PC-9 (cell line): Measurements from ENCODE around the gene TCEA2. TPM values are rescaled to one million over a fixed set of nuclear protein-coding genes. Genes with fewer than 3 reads are reported as not detected.

Source experiments
- BruUV-seq: library from RNA; stranded (reverse); fragments of 400-500 nt; replicated peaks from 2 replicates; lab custom pipeline; 2021; lab: Mats Ljungman, UMichigan
- CTCF ChIA-PET: fragments of 300-600 bp; sonication (Branson Sonifier 250); formaldehyde crosslinking; loops from one replicate; lab custom pipeline; 2022; ENCODE audit warnings: antibody characterized with exemption; lab: Charles Lee
- POLR2A ChIA-PET: fragments of 300-600 bp; sonication (Branson Sonifier 250); formaldehyde crosslinking; loops from one replicate; lab custom pipeline; 2022; ENCODE audit warnings: antibody characterized with exemption; ENCODE audit not compliant: unreplicated experiment; lab: Charles Lee
- DNase-seq, 2 experiments: peaks; one replicate each; pipeline versions ENCODE4 v3.0.0 to v3.0.0-alpha.2; 2015 to 2022; ENCODE audit warnings: mixed read lengths in 1 of 2
- H2AFZ ChIP-seq: fragments of 200-600 bp; sonication (generic); 2 replicates; pipeline ENCODE4 v1.8.1; 2017; ENCODE audit warnings: antibody characterized with exemption
- H3F3A ChIP-seq: fragments of 200-600 bp; sonication (generic); 2 replicates; pipeline ENCODE4 v1.8.1; 2017; ENCODE audit warnings: antibody characterized with exemption, mild to moderate bottlenecking, low read depth; ENCODE audit not compliant: insufficient read depth
- H3K27ac ChIP-seq: fragments of 200-600 bp; sonication (generic); 2 replicates; pipeline ENCODE4 v1.6.1; 2016; ENCODE audit warnings: mixed run types
- H3K27me3 ChIP-seq: fragments of 200-600 bp; sonication (generic); 2 replicates; pipeline ENCODE4 v1.6.1; 2016; ENCODE audit warnings: low read depth, mixed run types; ENCODE audit not compliant: insufficient read depth
- H3K36me3 ChIP-seq: fragments of 200-600 bp; sonication (generic); 2 replicates; pipeline ENCODE4 v1.6.1; 2016; ENCODE audit warnings: low read depth, mixed run types
- H3K4me1 ChIP-seq: fragments of 200-600 bp; sonication (generic); replicated peaks from 2 replicates; pipeline ENCODE4 v1.6.1; 2016; ENCODE audit warnings: mixed run types; ENCODE audit not compliant: insufficient read depth
- H3K4me2 ChIP-seq: fragments of 200-600 bp; sonication (generic); 2 replicates; pipeline ENCODE4 v1.6.1; 2017; ENCODE audit warnings: mixed run types
- H3K4me3 ChIP-seq: fragments of 200-600 bp; sonication (generic); 2 replicates; pipeline ENCODE4 v1.6.1; 2016; ENCODE audit warnings: mixed run types
- H3K79me2 ChIP-seq: fragments of 200-600 bp; sonication (generic); 2 replicates; pipeline ENCODE4 v1.6.1; 2017; ENCODE audit warnings: low read depth, mixed run types
- H3K9me2 ChIP-seq: fragments of 200-600 bp; sonication (generic); 2 replicates; pipeline ENCODE4 v1.8.1; 2017; ENCODE audit warnings: mild to moderate bottlenecking; ENCODE audit not compliant: insufficient read depth
- H3K9me3 ChIP-seq: fragments of 200-600 bp; sonication (generic); 2 replicates; pipeline ENCODE4 v1.8.1; 2016; ENCODE audit warnings: low read depth; ENCODE audit not compliant: insufficient read depth
- H4K20me1 ChIP-seq: fragments of 200-600 bp; sonication (generic); 2 replicates; pipeline ENCODE4 v1.8.1; 2017; ENCODE audit not compliant: insufficient read depth
- EZH2 ChIP-seq: fragments of 200-600 bp; sonication (generic); IDR thresholded peaks from 2 replicates; pipeline ENCODE4 v1.8.0; 2017; ENCODE audit warnings: antibody characterized with exemption, low read depth
- intact Hi-C: fragments of 100-400 bp; cut with micrococcal nuclease; formaldehyde crosslinking; loops from one replicate; pipeline ENCODE4 v1.10.0; 2022; ENCODE audit not compliant: unreplicated experiment
- total RNA-seq: library from RNA; stranded (reverse); gene quantifications from 2 replicates; pipeline ENCODE4 v1.2.3, GENCODE V29; 2021
- TF ChIP-seq, protein P1 (sequence below): fragments of 200-600 bp; sonication (generic); conservative IDR thresholded peaks from 2 replicates; pipeline ENCODE4 v1.6.1; 2017; ENCODE audit warnings: mixed run types, antibody characterized with exemption, mild to moderate bottlenecking, moderate library complexity

The TCEA2 gene
- total RNA-seq, 1 experiment from 2014 or later, result 100 TPM

DNA sequence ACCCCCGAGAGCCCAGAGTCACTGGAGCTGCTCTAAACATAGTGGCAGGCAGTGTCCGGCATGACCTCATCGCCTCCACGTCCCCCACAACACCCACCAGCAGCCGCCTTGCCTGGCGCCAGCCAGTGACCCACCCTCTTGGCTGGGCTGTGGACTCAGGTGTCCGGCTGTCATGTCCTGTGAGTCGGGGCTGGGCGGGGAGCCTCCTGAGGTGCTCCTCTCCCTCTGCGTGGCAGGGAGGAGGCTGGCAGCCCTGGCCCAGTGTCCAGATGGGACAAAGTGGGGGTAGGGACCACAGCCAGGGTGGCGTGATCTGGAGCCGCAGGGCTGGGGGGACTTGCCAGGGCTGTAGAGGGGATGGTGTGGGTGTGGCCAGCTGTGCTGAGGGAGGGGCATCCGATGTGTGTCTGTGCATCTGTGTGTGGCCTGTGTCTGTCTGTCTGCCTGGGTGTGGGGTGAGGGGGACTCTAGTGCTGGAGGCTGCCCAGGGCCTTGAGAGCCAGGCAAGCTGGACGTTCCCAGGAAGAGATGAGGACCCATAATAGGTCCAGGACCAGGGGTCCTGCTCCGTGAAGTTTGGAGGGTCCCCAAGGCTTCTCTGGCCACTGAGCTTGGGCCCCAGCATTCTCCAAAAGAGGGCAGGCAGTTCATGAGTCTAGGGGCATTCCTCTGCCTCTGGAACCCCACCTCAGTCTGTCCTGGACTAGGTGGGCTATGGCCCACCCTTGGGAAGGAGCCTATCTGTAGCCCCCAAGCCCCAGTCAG lies 11.3 kb upstream of the TCEA2 start:
- ChIA-PET CTCF (no interaction called here), POLR2A (no interaction called here)
- Histone ChIP-seq H3F3A (peaks cover 18% of the 10 kb centered on the region; the same call in 1 of the 2 replicates), H2AFZ (no peak overlapping the region), H3K27ac (no peak overlapping the region), H3K36me3 (no peaks in the 10 kb centered on the region), H3K9me2 (no peaks in the 10 kb centered on the region), H3K9me3 (no peaks in the 10 kb centered on the region), H3K79me2 (no peaks in the 10 kb centered on the region), H3K4me3 (no peak overlapping the region), H3K4me1 (no peaks in the 10 kb centered on the region; the same call in 1 of the 2 replicates), H3K27me3 (peaks cover 29% of the 10 kb centered on the region), H4K20me1 (no peaks in the 10 kb centered on the region), H3K4me2 (no peak overlapping the region)
- intact Hi-C loops, result no loop called here
- no peak for TF ChIP-seq EZH2
- TF ChIP-seq, protein P1, sequence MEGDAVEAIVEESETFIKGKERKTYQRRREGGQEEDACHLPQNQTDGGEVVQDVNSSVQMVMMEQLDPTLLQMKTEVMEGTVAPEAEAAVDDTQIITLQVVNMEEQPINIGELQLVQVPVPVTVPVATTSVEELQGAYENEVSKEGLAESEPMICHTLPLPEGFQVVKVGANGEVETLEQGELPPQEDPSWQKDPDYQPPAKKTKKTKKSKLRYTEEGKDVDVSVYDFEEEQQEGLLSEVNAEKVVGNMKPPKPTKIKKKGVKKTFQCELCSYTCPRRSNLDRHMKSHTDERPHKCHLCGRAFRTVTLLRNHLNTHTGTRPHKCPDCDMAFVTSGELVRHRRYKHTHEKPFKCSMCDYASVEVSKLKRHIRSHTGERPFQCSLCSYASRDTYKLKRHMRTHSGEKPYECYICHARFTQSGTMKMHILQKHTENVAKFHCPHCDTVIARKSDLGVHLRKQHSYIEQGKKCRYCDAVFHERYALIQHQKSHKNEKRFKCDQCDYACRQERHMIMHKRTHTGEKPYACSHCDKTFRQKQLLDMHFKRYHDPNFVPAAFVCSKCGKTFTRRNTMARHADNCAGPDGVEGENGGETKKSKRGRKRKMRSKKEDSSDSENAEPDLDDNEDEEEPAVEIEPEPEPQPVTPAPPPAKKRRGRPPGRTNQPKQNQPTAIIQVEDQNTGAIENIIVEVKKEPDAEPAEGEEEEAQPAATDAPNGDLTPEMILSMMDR, result no peak
- DNase-seq, result no peak
- BruUV-seq, result no TSS peak

GRCh38 chr20:64052326-64052722 lies 10.7 kb upstream of the TCEA2 start:
- Histone ChIP-seq H3K4me1 (peaks cover 2% of the 10 kb centered on the region; the same call in 1 of the 2 replicates), H4K20me1 (no peaks in the 10 kb centered on the region), H2AFZ (no peak overlapping the region), H3K79me2 (no peaks in the 10 kb centered on the region), H3K4me2 (no peak overlapping the region), H3K4me3 (no peak overlapping the region), H3K9me3 (no peaks in the 10 kb centered on the region), H3K27ac (no peak overlapping the region), H3F3A (peaks cover 17% of the 10 kb centered on the region; the same call in 1 of the 2 replicates), H3K27me3 (peaks cover 29% of the 10 kb centered on the region), H3K36me3 (no peaks in the 10 kb centered on the region), H3K9me2 (no peaks in the 10 kb centered on the region)
- POLR2A ChIA-PET, result interaction anchor here (0.6 kb wide), 1 partner anchor 519 kb away, joined by 8 read pairs; no protein-coding TSS in a partner anchor
- BruUV-seq, result no TSS peak
- intact Hi-C loops, result no loop called here
- no peak for TF ChIP-seq EZH2
- TF ChIP-seq, protein P1, result no peak
- DNase-seq, result no peak
- CTCF ChIA-PET, result no interaction called here

DNA sequence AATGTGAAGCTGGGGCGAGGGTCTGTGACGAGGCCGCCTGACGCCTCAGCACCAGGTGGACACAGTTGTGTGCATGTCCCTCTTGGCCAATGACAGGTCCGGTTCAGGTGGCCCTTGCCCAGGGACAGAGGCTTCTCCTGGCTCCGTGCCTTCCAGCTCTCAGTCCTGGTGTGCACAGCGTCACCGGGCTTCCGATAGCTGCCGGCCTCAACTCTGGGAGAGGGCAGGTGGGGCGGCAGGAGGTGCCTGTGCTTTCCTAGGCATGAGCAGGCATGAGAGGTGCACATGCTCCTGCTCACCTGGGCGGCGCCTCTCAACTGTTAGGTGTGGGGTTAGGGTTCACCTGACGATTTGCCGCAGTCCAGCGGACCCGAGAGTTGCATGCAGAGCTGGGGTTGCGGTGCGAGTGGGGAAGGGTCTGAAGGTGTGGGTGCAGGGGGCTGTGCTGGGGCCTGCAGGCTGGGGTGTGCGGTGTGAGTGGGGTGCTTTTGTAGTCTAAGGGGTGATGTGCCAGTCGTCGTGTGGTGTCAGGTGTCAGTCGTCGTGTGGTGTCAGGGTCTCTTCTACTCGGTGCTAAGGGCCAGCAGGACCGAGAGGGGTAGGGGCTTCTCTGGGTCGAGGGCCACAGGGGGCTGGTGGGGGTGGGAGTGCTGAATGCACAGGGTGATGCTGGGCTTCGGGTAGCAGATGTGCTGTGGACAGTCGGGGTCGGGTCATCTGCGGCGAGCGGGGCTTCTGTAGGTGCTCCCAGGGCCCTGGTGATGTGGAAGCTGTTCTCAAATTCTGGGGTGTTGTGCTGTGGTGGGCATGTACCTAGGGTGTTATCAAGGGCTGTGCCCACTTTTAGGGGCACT lies 9.8 kb upstream of the TCEA2 start:
- TF ChIP-seq, protein P1, result no peak
- no peak for TF ChIP-seq EZH2
- Histone ChIP-seq H3K27me3 (peaks cover 29% of the 10 kb centered on the region), H4K20me1 (no peaks in the 10 kb centered on the region), H3K27ac (no peak overlapping the region), H3K4me3 (no peak overlapping the region), H3K36me3 (no peaks in the 10 kb centered on the region), H3K4me1 (peaks cover 11% of the 10 kb centered on the region), H3K4me2 (no peak overlapping the region), H3F3A (peaks cover 15% of the 10 kb centered on the region; the same call in 1 of the 2 replicates), H3K9me3 (no peaks in the 10 kb centered on the region), H3K79me2 (no peaks in the 10 kb centered on the region), H3K9me2 (no peaks in the 10 kb centered on the region), H2AFZ (no peak overlapping the region)
- CTCF ChIA-PET, result interaction anchor here (0.6 to 1.7 kb wide), 2 partner anchors 14 to 71 kb away, joined by 4 to 6 read pairs; no protein-coding TSS in a partner anchor
- no peak for DNase-seq
- no TSS peak for BruUV-seq
- POLR2A ChIA-PET, result interaction anchor here (0.6 kb wide), 1 partner anchor 520 kb away, joined by 8 read pairs; no protein-coding TSS in a partner anchor
- intact Hi-C loops, result no loop called here
